SJCRH30 (cell line): ENCODE results near the gene POMGNT1. TPM values are rescaled to one million over a fixed set of nuclear protein-coding genes. Genes with fewer than 3 reads are reported as not detected.
"Not testable (repeated sequence)": the region's sequence is repeated elsewhere in the genome, so short reads cannot be mapped to it uniquely, and the experiment has no call there.

Source experiments
- DNase-seq, 2 experiments: peaks; one replicate each; pipeline ENCODE4 v3.0.0-alpha.2; 2015 to 2020
- H3K27ac ChIP-seq: fragments of 250-450 bp; sonication (Bioruptor Pico); 2 replicates; pipeline ENCODE4 v1.5.1; 2020; ENCODE audit warnings: mild to moderate bottlenecking, moderate library complexity
- H3K27me3 ChIP-seq: fragments of 250-450 bp; sonication (Bioruptor Pico); 2 replicates; pipeline ENCODE4 v1.5.1; 2020; ENCODE audit warnings: mild to moderate bottlenecking, moderate library complexity
- H3K36me3 ChIP-seq: fragments of 250-450 bp; sonication (Bioruptor Pico); 2 replicates; pipeline ENCODE4 v1.5.1; 2020; ENCODE audit warnings: mild to moderate bottlenecking, moderate library complexity
- H3K4me1 ChIP-seq: fragments of 250-450 bp; sonication (Bioruptor Pico); 2 replicates; pipeline ENCODE4 v1.5.1; 2020; ENCODE audit warnings: mild to moderate bottlenecking, moderate library complexity
- H3K4me3 ChIP-seq: fragments of 250-450 bp; sonication (Bioruptor Pico); 2 replicates; pipeline ENCODE4 v1.5.1; 2020; ENCODE audit warnings: mild to moderate bottlenecking, moderate library complexity
- H3K9me3 ChIP-seq: fragments of 250-450 bp; sonication (Bioruptor Pico); replicated peaks from 2 replicates; pipeline ENCODE4 v1.5.1; 2020; ENCODE audit warnings: mild to moderate bottlenecking, moderate library complexity
- total RNA-seq: library from RNA; depleted of rRNA; stranded (reverse); fragments of >200 nt; shearing (Covaris generic); gene quantifications from 2 replicates; pipeline ENCODE4 v1.2.3, GENCODE V29; 2014; rRNA removed

The POMGNT1 gene
- total RNA-seq: 53.3 TPM in 2 replicates

DNA sequence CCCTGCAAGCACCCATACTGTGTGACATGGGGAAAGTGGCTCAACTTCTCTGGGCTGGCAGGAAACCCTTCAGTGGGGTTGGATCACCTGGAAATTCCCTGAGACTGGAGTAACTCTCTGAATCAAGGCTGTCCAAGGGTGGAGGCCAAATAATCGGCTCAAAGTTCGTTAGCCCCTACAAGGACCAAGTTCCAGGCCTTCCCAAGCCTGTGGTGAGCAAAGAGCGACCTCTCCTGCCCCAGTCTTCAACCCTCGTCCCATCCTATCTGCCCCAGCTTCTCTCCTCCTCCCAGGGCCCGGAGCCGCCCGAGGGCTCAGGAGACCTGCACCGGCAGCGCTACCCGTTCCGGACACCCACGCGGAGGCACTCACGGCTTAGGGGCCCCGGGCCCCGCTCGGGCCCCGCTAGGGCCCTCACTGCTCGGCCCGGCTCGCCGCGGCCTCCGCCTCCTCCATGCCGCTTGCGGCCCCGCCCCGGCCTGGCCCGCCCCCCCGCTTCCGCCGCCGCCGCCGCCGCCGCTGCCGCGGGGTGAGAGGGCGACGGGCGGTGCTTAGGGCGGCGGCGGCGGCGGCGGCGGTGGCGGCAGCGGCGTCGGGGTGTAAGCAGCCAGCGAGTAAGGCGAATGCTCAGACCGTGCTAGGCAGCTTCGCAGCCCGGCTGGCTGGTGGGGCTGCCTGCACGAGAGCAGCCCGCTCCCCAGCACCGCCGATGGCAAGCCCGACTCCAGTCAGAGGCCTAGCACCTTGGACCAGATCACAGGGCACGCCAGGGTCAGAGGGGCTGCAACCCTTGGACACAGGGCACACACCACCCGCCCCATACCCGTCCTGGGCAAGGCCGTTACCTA lies at the start of gene POMGNT1:
Gene POMGNT1, minus strand, starts transcription at position 471 of the 848 bp plus-strand sequence. CDS start 613 bp downstream, outside the sequence.
- Histone ChIP-seq H3K4me1 (no peaks in the 10 kb centered on the region), H3K9me3 (no peaks in the 10 kb centered on the region), H3K27ac (peak within 1 kb of the TSS; percentile 35; the same call in 1 of the 2 replicates), H3K4me3 (peak within 1 kb of the TSS; percentile 86), H3K27me3 (no peaks in the 10 kb centered on the region), H3K36me3 (no peaks in the 10 kb centered on the region)
- peak; percentile 63 to 82 for DNase-seq

DNA sequence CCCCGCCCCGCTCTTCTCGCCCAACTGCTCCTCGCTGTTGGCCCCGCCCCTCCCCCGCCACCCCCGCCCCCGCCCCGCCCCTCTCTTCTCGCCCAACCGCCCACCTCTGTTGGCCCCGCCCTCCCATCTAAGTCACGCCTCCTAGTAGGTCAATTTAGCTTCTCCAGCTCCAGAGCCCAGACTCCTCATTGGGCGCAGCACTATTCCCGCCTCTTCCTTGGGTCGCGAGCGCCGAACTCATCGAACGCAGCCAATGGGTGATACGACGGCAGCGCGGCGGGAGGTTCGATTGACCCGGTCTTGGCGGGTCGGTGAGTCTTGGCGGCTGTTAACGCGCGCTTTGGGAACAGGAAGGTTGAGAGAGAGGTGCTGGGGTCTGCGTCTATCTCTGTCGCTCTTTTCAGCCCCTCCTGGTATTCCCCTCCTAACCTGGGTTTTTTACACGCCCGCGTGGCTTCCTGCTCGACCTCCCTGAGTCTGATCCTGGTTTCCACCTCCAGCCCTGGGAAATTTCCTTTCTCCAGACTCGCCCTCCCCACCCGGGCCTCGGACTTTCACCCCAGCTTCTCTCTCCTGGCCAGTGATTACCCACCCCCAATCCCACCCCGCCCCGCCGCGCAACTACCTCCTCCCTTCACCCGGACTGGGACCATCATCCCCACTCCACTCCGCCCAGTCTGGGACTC lies 49.3 kb upstream of the POMGNT1 start, which contains the start of gene RAD54L:
Gene RAD54L, plus strand, starts transcription at position 328 of the 686 bp plus-strand sequence. CDS start 643 bp downstream, outside the sequence.
- Histone ChIP-seq H3K36me3 (peaks cover 22% of the 10 kb centered on the region), H3K4me1 (peaks cover 9% of the 10 kb centered on the region), H3K9me3 (no peaks in the 10 kb centered on the region), H3K27me3 (no peaks in the 10 kb centered on the region), H3K27ac (peak within 1 kb of the TSS; percentile 84), H3K4me3 (peak within 1 kb of the TSS; percentile 88)
- DNase-seq: peak; percentile 100

DNA sequence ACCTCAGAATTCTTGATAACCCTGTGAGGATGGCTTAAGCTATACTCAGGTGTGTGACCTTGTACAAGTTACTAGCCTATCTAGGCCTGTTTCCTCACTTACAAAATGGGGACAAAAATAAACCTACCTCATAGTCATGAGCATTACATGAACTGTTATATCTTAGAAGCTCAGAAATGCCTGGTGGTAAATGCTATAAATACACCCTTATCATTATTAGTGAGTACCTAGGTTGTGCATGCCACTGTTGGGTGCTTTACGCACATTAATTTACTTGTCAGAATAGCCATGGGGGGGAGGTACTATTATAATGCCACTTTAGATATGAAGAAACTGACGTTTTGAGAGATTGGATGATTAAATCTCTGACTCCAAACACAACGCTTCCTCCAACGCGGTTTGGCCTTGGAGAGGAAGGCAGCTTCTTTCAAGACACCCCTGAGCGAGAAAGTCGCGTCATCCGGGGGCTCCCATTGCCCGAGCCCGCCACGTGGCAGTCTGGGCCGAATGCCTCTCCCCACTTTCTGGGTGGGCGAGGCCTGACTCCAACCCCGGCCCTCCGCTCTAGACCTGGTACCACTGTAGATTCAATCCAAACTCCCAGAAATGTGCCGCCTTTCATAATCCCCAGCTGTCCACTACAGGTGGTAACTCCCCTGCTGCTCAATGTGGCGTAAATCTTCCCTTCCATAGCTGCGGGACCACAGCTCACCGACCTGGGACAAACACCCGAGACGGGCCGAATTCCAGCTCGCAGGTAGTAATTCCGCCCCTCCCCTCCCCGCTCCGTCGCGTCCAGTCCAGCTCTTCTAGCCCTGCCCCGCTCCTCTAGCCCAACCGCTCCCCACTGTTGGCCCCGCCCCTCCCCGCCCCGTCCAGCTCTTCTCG lies 48.6 kb upstream of the POMGNT1 start:
- H3K4me3 ChIP-seq: peak overlapping the region; percentile 88
- H3K9me3 ChIP-seq: no peaks in the 10 kb centered on the region
- H3K4me1 ChIP-seq: peaks cover 9% of the 10 kb centered on the region
- peaks cover 19% of the 10 kb centered on the region for H3K36me3 ChIP-seq
- H3K27me3 ChIP-seq: no peaks in the 10 kb centered on the region
- peak overlapping the region; percentile 73 for H3K27ac ChIP-seq
- peak; percentile 79 to 82 for DNase-seq

DNA sequence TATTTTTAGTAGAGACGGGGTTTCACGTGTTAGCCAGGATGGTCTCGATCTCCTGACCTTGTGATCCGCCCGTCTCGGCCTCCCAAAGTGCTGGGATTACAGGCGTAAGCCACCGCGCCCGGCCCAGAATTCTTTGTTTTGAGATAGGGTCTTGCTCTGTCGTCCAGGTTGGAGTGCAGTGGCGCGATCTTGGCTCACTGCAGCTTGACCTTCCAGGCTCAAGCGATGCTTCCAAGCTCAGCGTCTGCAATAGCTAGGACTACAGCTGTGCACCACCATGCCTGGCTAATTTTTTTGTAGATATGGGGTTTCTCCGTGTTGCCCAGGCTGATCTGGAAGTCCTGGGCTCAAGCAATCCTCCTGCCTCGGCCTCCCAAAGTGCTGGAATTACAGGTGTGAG lies 47.9 kb upstream of the POMGNT1 start:
- H3K36me3 ChIP-seq: peaks cover 14% of the 10 kb centered on the region
- not testable (repeated sequence) for H3K4me3 ChIP-seq, H3K27me3 ChIP-seq, H3K27ac ChIP-seq, DNase-seq, H3K9me3 ChIP-seq, H3K4me1 ChIP-seq

DNA sequence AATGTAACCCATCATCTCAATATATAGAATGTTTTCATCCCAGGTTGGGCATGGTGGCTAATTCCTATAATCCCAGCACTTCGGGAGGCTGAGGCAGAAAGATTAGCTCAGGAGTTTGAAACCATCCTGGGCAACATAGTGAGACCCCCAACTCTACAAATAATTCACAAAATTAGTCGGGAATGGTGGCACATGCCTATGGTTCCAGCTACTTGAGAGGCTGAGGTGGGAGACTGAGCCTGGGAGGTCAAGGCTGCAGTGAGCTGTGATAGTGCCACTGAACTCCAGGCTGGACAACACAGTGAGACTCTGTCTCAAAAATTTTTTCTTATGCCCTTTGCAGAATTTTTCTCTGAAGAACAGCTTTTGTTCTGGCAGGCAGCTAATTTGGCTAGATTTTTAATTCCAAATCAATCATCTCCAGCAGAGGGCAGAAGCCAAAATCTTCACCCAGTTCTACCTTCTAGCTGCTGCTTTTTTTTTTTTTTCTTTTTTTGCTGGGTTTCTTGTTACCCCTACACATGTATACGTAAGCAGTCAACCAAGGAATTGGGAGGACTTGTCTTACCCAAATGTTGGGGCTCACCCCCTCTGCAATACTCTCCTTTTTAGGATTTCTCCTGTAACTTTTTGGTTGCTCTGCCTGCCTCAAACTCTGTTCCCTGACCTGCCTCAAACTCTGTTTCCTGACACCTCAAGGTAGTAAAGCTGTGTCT lies 46.6 kb upstream of the POMGNT1 start:
- no peaks in the 10 kb centered on the region for H3K9me3 ChIP-seq
- no peak overlapping the region for H3K27ac ChIP-seq
- H3K4me3 ChIP-seq: no peak overlapping the region
- peaks cover 9% of the 10 kb centered on the region for H3K4me1 ChIP-seq
- H3K36me3 ChIP-seq: peaks cover 3% of the 10 kb centered on the region
- DNase-seq: peak in 1 of 2 experiments; percentile 47
- H3K27me3 ChIP-seq: no peaks in the 10 kb centered on the region

DNA sequence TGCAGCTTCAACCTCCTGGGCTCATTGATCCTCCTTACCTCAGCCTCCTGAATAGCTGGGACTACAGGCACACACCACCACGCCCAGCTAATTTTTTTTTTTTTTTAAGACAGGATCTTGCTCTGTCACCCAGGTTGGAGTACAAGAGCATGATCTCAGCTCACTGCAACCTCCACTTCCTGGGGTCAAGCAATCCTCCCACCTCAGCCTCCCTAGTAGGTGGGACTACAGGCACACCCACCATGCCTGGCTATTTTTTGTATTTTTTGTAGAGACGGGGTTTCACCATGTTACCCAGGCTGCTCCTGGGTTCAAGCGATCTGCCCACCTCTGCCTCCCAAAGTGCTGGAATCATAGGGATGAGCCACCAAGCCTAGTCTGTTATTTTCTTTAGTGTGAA lies 45.6 kb upstream of the POMGNT1 start:
- not testable (repeated sequence) for H3K27ac ChIP-seq

DNA sequence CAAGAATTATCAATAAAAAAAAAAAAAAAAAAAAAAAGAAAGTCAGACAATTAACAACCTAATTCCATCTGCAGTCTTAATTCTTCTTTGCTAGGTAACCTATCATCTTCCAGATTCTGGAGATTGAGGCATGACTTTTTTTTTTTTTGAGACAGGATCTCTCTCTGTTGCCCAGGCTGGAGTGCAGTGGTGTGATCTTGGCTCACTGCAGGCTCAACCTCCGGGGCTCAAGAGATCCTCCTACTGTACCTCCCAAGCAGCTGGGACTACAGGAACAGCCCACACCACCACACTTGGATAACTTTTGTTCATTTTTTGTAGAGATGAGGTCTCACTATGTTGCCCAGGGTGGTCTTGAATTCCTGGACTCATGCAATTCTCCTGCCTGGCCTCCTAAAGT lies 44.7 kb upstream of the POMGNT1 start:
- H3K27ac ChIP-seq: no peak overlapping the region
- no peaks in the 10 kb centered on the region for H3K27me3 ChIP-seq
- peaks cover 3% of the 10 kb centered on the region; the same call in 1 of the 2 replicates for H3K4me1 ChIP-seq
- H3K9me3 ChIP-seq: peaks cover 7% of the 10 kb centered on the region; the same call in 1 of the 2 replicates
- no peak overlapping the region for H3K4me3 ChIP-seq
- no peak for DNase-seq
- no peaks in the 10 kb centered on the region for H3K36me3 ChIP-seq

More for the DNA sequence above, 45.6 kb upstream of the POMGNT1 start:
- not testable (repeated sequence) for H3K27me3 ChIP-seq, DNase-seq, H3K36me3 ChIP-seq, H3K4me1 ChIP-seq, H3K4me3 ChIP-seq, H3K9me3 ChIP-seq

DNA sequence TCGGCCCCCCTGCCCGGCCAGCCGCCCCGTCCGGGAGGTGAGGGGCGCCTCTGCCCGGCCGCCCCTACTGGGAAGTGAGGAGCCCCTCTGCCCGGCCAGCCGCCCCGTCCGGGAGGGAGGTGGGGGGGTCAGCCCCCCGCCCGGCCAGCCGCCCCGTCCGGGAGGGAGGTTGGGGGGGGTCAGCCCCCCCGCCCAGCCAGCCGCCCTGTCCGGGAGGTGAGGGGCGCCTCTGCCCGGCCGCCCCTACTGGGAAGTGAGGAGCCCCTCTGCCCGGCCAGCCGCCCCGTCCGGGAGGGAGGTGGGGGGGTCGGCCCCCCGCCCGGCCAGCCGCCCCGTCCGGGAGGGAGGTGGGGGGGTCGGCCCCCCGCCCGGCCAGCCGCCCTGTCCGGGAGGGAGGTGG lies 43.5 kb upstream of the POMGNT1 start:
- H3K36me3 ChIP-seq, DNase-seq, H3K27me3 ChIP-seq, H3K4me1 ChIP-seq, H3K27ac ChIP-seq, H3K4me3 ChIP-seq: not testable (repeated sequence)
- H3K9me3 ChIP-seq: peaks cover 16% of the 10 kb centered on the region

DNA sequence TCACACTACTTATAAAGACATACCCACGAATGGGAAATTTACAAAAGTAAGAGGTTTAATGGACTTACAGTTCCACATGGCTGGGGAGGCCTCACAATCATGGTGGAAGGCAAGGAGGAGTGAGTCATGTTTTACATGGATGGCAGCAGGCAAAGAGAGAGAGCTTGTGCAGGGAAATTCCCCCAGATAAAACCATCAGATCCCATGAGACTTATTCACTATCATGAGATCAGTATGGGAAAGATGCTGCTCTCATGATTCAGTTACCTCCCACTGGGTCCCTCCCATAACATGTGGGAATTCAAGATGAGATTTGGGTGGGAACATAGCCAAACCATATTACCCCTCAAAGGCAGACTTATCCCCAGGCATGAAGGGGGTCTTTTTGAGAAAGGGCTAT lies 40.6 kb upstream of the POMGNT1 start:
- not testable (repeated sequence) for DNase-seq, H3K4me1 ChIP-seq, H3K4me3 ChIP-seq, H3K27me3 ChIP-seq, H3K36me3 ChIP-seq, H3K27ac ChIP-seq
- peaks cover 19% of the 10 kb centered on the region for H3K9me3 ChIP-seq

DNA sequence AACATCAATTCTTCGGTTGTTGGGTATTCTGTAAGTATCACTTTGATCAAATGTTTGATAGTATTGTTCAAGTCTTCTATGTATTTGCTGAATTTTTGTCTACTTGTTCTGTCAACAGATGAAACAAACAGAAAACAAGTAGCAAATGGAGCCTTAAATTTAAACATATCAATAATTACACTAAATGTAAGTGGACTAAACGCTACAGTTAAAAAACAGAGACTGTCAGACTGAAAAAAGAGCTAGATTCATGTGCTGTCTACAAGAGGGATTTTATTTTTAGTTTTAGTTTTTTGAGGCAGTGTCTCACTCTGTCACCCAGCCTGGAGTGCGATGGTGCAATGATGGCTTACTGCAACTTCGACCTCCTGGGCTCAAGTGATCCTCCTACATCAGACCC lies 38.6 kb upstream of the POMGNT1 start:
- DNase-seq: no peak
- no peak overlapping the region for H3K27ac ChIP-seq
- no peak overlapping the region for H3K4me3 ChIP-seq
- no peaks in the 10 kb centered on the region for H3K36me3 ChIP-seq
- H3K4me1 ChIP-seq: no peaks in the 10 kb centered on the region
- H3K27me3 ChIP-seq: no peaks in the 10 kb centered on the region
- H3K9me3 ChIP-seq: peaks cover 19% of the 10 kb centered on the region

DNA sequence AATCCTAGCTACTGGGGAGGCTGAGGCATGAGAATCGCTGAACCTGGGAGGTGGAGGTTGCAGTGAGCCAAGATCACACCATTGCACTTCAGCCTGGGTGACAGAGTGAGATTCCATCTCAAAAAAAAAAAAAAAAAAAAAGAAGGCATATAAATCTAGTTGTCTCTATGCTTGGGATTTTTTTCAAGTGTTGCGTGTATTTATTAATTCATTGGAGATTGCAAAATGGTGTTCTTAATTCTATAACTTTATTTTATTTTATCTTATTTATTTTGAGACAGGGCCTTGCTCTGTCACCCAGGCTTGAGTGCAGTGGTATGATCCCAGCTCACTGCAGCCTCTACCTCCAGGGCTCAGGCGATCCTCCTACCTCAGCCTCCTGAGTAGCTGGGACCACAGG lies 33.0 kb upstream of the POMGNT1 start:
- H3K36me3 ChIP-seq, H3K4me3 ChIP-seq, H3K27ac ChIP-seq, H3K9me3 ChIP-seq, H3K27me3 ChIP-seq, H3K4me1 ChIP-seq, DNase-seq: not testable (repeated sequence)

DNA sequence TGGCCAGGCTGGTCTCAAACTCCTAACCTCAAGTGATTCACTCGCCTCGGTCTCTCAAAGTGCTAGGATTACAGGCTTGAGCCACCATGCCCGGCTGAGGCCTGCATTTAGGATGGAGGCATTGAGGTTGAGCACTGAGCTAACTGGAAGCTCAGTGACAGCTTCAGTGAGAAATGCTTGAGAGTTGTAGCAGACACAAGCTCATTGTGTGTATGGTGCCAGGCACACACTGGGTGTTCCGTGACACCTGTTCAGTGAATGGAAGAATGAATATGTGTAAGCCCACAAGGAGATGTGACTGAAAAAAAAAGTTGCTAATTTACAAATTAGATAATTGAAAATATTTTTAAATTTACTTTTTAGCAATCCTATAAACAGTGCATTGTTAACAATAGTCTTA lies 26.7 kb upstream of the POMGNT1 start:
- Histone ChIP-seq H3K4me1 (no peaks in the 10 kb centered on the region), H3K36me3 (no peaks in the 10 kb centered on the region), H3K9me3 (no peaks in the 10 kb centered on the region), H3K4me3 (no peak overlapping the region), H3K27ac (no peak overlapping the region), H3K27me3 (no peaks in the 10 kb centered on the region)
- DNase-seq: peak; percentile 25 to 65

DNA sequence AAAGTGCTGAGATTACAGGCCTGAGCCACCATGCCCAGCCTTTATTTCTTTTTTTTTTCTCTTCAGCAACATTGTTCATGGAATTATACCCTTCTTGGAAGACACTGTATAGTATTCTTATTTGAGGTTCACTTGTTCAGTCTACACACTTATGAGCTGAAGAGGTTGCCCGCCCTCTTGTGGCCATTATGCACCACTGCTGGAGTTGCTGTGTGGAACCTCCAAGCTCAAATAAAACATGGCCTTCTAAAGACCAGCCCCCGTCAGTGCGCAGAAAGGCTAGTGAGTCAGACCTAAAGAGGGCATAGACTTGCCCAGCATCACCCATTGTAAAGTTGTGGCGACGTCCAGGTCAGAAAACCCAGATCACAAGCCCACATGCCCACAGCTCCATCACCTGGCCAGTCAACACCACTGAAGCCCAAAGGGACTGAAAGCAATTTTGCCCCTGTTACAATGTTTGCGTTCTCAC lies 25.3 kb upstream of the POMGNT1 start:
- Histone ChIP-seq H3K36me3 (no peaks in the 10 kb centered on the region), H3K9me3 (no peaks in the 10 kb centered on the region), H3K4me1 (no peaks in the 10 kb centered on the region), H3K4me3 (no peak overlapping the region), H3K27me3 (no peaks in the 10 kb centered on the region), H3K27ac (no peak overlapping the region)
- DNase-seq: peak; percentile 66 to 92

DNA sequence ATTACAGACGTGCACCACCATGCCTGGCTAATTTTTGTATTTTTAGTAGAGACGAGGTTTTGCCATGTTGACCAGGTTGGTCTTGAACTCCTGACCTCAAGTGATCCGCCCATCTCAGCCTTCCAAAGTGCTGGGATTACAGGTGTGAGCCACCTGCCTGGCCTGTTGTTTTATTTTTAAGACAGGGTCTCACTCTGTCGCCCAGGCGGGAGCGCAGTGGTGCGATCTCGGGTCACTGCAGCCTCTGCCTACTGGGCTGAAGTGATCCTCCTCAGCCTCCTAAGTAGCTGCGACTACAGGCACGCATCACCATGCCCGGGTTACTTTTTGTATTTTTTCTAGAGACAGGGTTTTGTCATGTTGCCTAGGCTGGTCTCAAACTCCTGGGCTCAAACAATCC lies 24.8 kb upstream of the POMGNT1 start:
- not testable (repeated sequence) for H3K27me3 ChIP-seq, H3K4me3 ChIP-seq, H3K27ac ChIP-seq, H3K36me3 ChIP-seq, H3K9me3 ChIP-seq, DNase-seq, H3K4me1 ChIP-seq
